ENCODE measurements around the gene LEFTY1.

LEFTY1 gene

GRCh38 chr1:225915538-225915991 lies 26.6 kb upstream of the LEFTY1 start:
- peaks cover 0 to 22% of the 10 kb centered on the region in 2 donors for H3K36me3 ChIP-seq (ENCODE audit: control insufficient read depth in 1 of 2, insufficient read depth in 2 of 2, low read length in 2 of 2)
- H3K9me3 ChIP-seq (ENCODE audit: control insufficient read depth in 1 of 2, low read length in 2 of 2), result no peaks in the 10 kb centered on the region
- H3K4me3 ChIP-seq (ENCODE audit: low read depth in 1 of 2, low read length in 2 of 2), result no peak overlapping the region
- H3K27me3 ChIP-seq (ENCODE audit: control insufficient read depth in 1 of 2, insufficient read depth in 2 of 2, low read length in 2 of 2), result no peaks in the 10 kb centered on the region
- H3K9ac ChIP-seq (ENCODE audit: low read depth in 1 of 2, low read length in 2 of 2), result no peak overlapping the region
- no peak overlapping the region for H3K27ac ChIP-seq (ENCODE audit: low read depth, low read length)
- H3K4me1 ChIP-seq (ENCODE audit: control insufficient read depth in 1 of 2, insufficient read depth in 2 of 2, low read length in 2 of 2), result peaks cover 0 to 8% of the 10 kb centered on the region in 2 donors

GRCh38 chr1:225914947-225915346 lies 26.0 kb upstream of the LEFTY1 start:
- Histone ChIP-seq H3K9ac (ENCODE audit: low read depth in 1 of 2, low read length in 2 of 2) (no peak overlapping the region), H3K4me3 (ENCODE audit: low read depth in 1 of 2, low read length in 2 of 2) (no peak overlapping the region), H3K27me3 (ENCODE audit: control insufficient read depth in 1 of 2, insufficient read depth in 2 of 2, low read length in 2 of 2) (no peaks in the 10 kb centered on the region), H3K36me3 (ENCODE audit: control insufficient read depth in 1 of 2, insufficient read depth in 2 of 2, low read length in 2 of 2) (peaks cover 0 to 22% of the 10 kb centered on the region in 2 donors), H3K9me3 (ENCODE audit: control insufficient read depth in 1 of 2, low read length in 2 of 2) (no peaks in the 10 kb centered on the region), H3K4me1 (ENCODE audit: control insufficient read depth in 1 of 2, insufficient read depth in 2 of 2, low read length in 2 of 2) (peaks cover 0 to 6% of the 10 kb centered on the region in 2 donors), H3K27ac (ENCODE audit: low read depth, low read length) (no peak overlapping the region)

GRCh38 chr1:225914391-225914790 lies 25.4 kb upstream of the LEFTY1 start:
- H3K9me3 ChIP-seq (ENCODE audit: control insufficient read depth in 1 of 2, low read length in 2 of 2), result no peaks in the 10 kb centered on the region
- peaks cover 0 to under 1% of the 10 kb centered on the region in 2 donors for H3K4me1 ChIP-seq (ENCODE audit: control insufficient read depth in 1 of 2, insufficient read depth in 2 of 2, low read length in 2 of 2)
- H3K27ac ChIP-seq (ENCODE audit: low read depth, low read length), result no peak overlapping the region
- no peaks in the 10 kb centered on the region for H3K27me3 ChIP-seq (ENCODE audit: control insufficient read depth in 1 of 2, insufficient read depth in 2 of 2, low read length in 2 of 2)
- H3K4me3 ChIP-seq (ENCODE audit: low read depth in 1 of 2, low read length in 2 of 2), result no peak overlapping the region
- H3K9ac ChIP-seq (ENCODE audit: low read depth in 1 of 2, low read length in 2 of 2), result no peak overlapping the region
- H3K36me3 ChIP-seq (ENCODE audit: control insufficient read depth in 1 of 2, insufficient read depth in 2 of 2, low read length in 2 of 2), result peaks cover 0 to 19% of the 10 kb centered on the region in 2 donors

- H3K9me3 ChIP-seq (ENCODE audit: control insufficient read depth in 1 of 2, low read length in 2 of 2), result no peaks in the 10 kb centered on the region
- peaks cover 0 to 6% of the 10 kb centered on the region in 2 donors for H3K36me3 ChIP-seq (ENCODE audit: control insufficient read depth in 1 of 2, insufficient read depth in 2 of 2, low read length in 2 of 2)
- H3K4me3 ChIP-seq (ENCODE audit: low read depth in 1 of 2, low read length in 2 of 2), result peak overlapping the region; percentile 3 to 36
- no peaks in the 10 kb centered on the region for H3K27me3 ChIP-seq (ENCODE audit: control insufficient read depth in 1 of 2, insufficient read depth in 2 of 2, low read length in 2 of 2)
- peak overlapping the region; percentile 17 to 32 for H3K9ac ChIP-seq (ENCODE audit: low read depth in 1 of 2, low read length in 2 of 2)
- no peak overlapping the region for H3K27ac ChIP-seq (ENCODE audit: low read depth, low read length)
- H3K4me1 ChIP-seq (ENCODE audit: control insufficient read depth in 1 of 2, insufficient read depth in 2 of 2, low read length in 2 of 2), result no peaks in the 10 kb centered on the region
These were observed 22.5 kb upstream of the LEFTY1 start for GRCh38 chr1:225911191-225912130.

GRCh38 chr1:225909477-225909876 lies 20.5 kb upstream of the LEFTY1 start:
- no peaks in the 10 kb centered on the region for H3K9me3 ChIP-seq (ENCODE audit: control insufficient read depth in 1 of 2, low read length in 2 of 2)
- H3K4me1 ChIP-seq (ENCODE audit: control insufficient read depth in 1 of 2, insufficient read depth in 2 of 2, low read length in 2 of 2), result no peaks in the 10 kb centered on the region
- H3K36me3 ChIP-seq (ENCODE audit: control insufficient read depth in 1 of 2, insufficient read depth in 2 of 2, low read length in 2 of 2), result no peaks in the 10 kb centered on the region
- H3K27me3 ChIP-seq (ENCODE audit: control insufficient read depth in 1 of 2, insufficient read depth in 2 of 2, low read length in 2 of 2), result no peaks in the 10 kb centered on the region
- H3K27ac ChIP-seq (ENCODE audit: low read depth, low read length), result no peak overlapping the region
- H3K9ac ChIP-seq (ENCODE audit: low read depth in 1 of 2, low read length in 2 of 2), result no peak overlapping the region
- no peak overlapping the region for H3K4me3 ChIP-seq (ENCODE audit: low read depth in 1 of 2, low read length in 2 of 2)

- Histone ChIP-seq H3K9me3 (ENCODE audit: control insufficient read depth in 1 of 2, low read length in 2 of 2) (no peaks in the 10 kb centered on the region), H3K9ac (ENCODE audit: low read depth in 1 of 2, low read length in 2 of 2) (no peak overlapping the region)
These were observed 19.8 kb upstream of the LEFTY1 start for GRCh38 chr1:225908773-225909172.

GRCh38 chr1:225908013-225908640 lies 19.2 kb upstream of the LEFTY1 start:
- H3K27ac ChIP-seq (ENCODE audit: low read depth, low read length), result no peak overlapping the region
- H3K4me3 ChIP-seq (ENCODE audit: low read depth in 1 of 2, low read length in 2 of 2), result no peak overlapping the region

More at GRCh38 chr1:225908773-225909172, 19.8 kb upstream of the LEFTY1 start:
- no peak overlapping the region for H3K4me3 ChIP-seq (ENCODE audit: low read depth in 1 of 2, low read length in 2 of 2)
- no peaks in the 10 kb centered on the region for H3K36me3 ChIP-seq (ENCODE audit: control insufficient read depth in 1 of 2, insufficient read depth in 2 of 2, low read length in 2 of 2)
- no peaks in the 10 kb centered on the region for H3K4me1 ChIP-seq (ENCODE audit: control insufficient read depth in 1 of 2, insufficient read depth in 2 of 2, low read length in 2 of 2)
- no peak overlapping the region for H3K27ac ChIP-seq (ENCODE audit: low read depth, low read length)
- H3K27me3 ChIP-seq (ENCODE audit: control insufficient read depth in 1 of 2, insufficient read depth in 2 of 2, low read length in 2 of 2), result no peaks in the 10 kb centered on the region

GRCh38 chr1:225907341-225907740 lies 18.4 kb upstream of the LEFTY1 start:
- Histone ChIP-seq H3K36me3 (ENCODE audit: control insufficient read depth in 1 of 2, insufficient read depth in 2 of 2, low read length in 2 of 2) (no peaks in the 10 kb centered on the region), H3K9ac (ENCODE audit: low read depth in 1 of 2, low read length in 2 of 2) (no peak overlapping the region), H3K4me1 (ENCODE audit: control insufficient read depth in 1 of 2, insufficient read depth in 2 of 2, low read length in 2 of 2) (no peaks in the 10 kb centered on the region), H3K27me3 (ENCODE audit: control insufficient read depth in 1 of 2, insufficient read depth in 2 of 2, low read length in 2 of 2) (no peaks in the 10 kb centered on the region), H3K27ac (ENCODE audit: low read depth, low read length) (no peak overlapping the region), H3K4me3 (ENCODE audit: low read depth in 1 of 2, low read length in 2 of 2) (no peak overlapping the region), H3K9me3 (ENCODE audit: control insufficient read depth in 1 of 2, low read length in 2 of 2) (no peaks in the 10 kb centered on the region)

More at GRCh38 chr1:225908013-225908640, 19.2 kb upstream of the LEFTY1 start:
- Histone ChIP-seq H3K27me3 (ENCODE audit: control insufficient read depth in 1 of 2, insufficient read depth in 2 of 2, low read length in 2 of 2) (no peaks in the 10 kb centered on the region), H3K9ac (ENCODE audit: low read depth in 1 of 2, low read length in 2 of 2) (no peak overlapping the region), H3K36me3 (ENCODE audit: control insufficient read depth in 1 of 2, insufficient read depth in 2 of 2, low read length in 2 of 2) (no peaks in the 10 kb centered on the region), H3K9me3 (ENCODE audit: control insufficient read depth in 1 of 2, low read length in 2 of 2) (no peaks in the 10 kb centered on the region), H3K4me1 (ENCODE audit: control insufficient read depth in 1 of 2, insufficient read depth in 2 of 2, low read length in 2 of 2) (no peaks in the 10 kb centered on the region)

- Histone ChIP-seq H3K9me3 (ENCODE audit: control insufficient read depth in 1 of 2, low read length in 2 of 2) (no peaks in the 10 kb centered on the region), H3K27ac (ENCODE audit: low read depth, low read length) (no peak overlapping the region), H3K4me3 (ENCODE audit: low read depth in 1 of 2, low read length in 2 of 2) (no peak overlapping the region), H3K36me3 (ENCODE audit: control insufficient read depth in 1 of 2, insufficient read depth in 2 of 2, low read length in 2 of 2) (no peaks in the 10 kb centered on the region), H3K9ac (ENCODE audit: low read depth in 1 of 2, low read length in 2 of 2) (no peak overlapping the region), H3K4me1 (ENCODE audit: control insufficient read depth in 1 of 2, insufficient read depth in 2 of 2, low read length in 2 of 2) (no peaks in the 10 kb centered on the region), H3K27me3 (ENCODE audit: control insufficient read depth in 1 of 2, insufficient read depth in 2 of 2, low read length in 2 of 2) (no peaks in the 10 kb centered on the region)
These were observed 17.5 kb upstream of the LEFTY1 start for GRCh38 chr1:225906467-225906866.

GRCh38 chr1:225903623-225904022 lies 14.7 kb upstream of the LEFTY1 start:
- H3K4me1 ChIP-seq (ENCODE audit: control insufficient read depth in 1 of 2, insufficient read depth in 2 of 2, low read length in 2 of 2), result no peaks in the 10 kb centered on the region
- no peak overlapping the region for H3K9ac ChIP-seq (ENCODE audit: low read depth in 1 of 2, low read length in 2 of 2)
- H3K27ac ChIP-seq (ENCODE audit: low read depth, low read length), result no peak overlapping the region
- H3K9me3 ChIP-seq (ENCODE audit: control insufficient read depth in 1 of 2, low read length in 2 of 2), result no peaks in the 10 kb centered on the region
- H3K36me3 ChIP-seq (ENCODE audit: control insufficient read depth in 1 of 2, insufficient read depth in 2 of 2, low read length in 2 of 2), result no peaks in the 10 kb centered on the region
- no peak overlapping the region for H3K4me3 ChIP-seq (ENCODE audit: low read depth in 1 of 2, low read length in 2 of 2)
- no peaks in the 10 kb centered on the region for H3K27me3 ChIP-seq (ENCODE audit: control insufficient read depth in 1 of 2, insufficient read depth in 2 of 2, low read length in 2 of 2)
